OCI-LY7 (cell line): Measurements from ENCODE around the gene SLC4A1.

Experiments
- CTCF ChIP-seq: fragments of 200-600 bp; sonication (generic); conservative IDR thresholded peaks from 2 replicates; pipeline ENCODE4 v1.5.1; 2014; ENCODE audit warnings: mild to moderate bottlenecking, antibody characterized with exemption, low read length, moderate library complexity, mixed read lengths
- EZH2phosphoT487 ChIP-seq: fragments of 200-600 bp; sonication (generic); IDR thresholded peaks from 2 replicates; pipeline ENCODE4 v1.6.1; 2018; ENCODE audit warnings: low read depth, borderline replicate concordance, mild to moderate bottlenecking, mixed run types, antibody characterized with exemption, low read length, moderate library complexity, mixed read lengths

- TF ChIP-seq CTCF (no peak), EZH2phosphoT487 (no peak)
These were observed 37.8 kb downstream of the SLC4A1 start for GRCh38 chr17:44230140-44230539.
